Pancreas (tissue), 10 donors: ENCODE results near the gene TNFAIP3. TPM values are rescaled to one million over a fixed set of nuclear protein-coding genes. Genes with fewer than 3 reads are reported as not detected.

ENCODE experiments used
- ATAC-seq, 4 donors: fragments of 200-7000 bp; cut with Tn5 transposase; one replicate each; pipeline versions ENCODE4 v1.8.0 to v1.9.1; 2020; ENCODE audit warnings: mild to moderate bottlenecking in 4 of 4, moderate library complexity in 4 of 4
- DNase-seq, 6 donors: peaks; one replicate each; pipeline ENCODE4 v3.0.0-alpha.2; 2020
- FAIRE-seq: peaks from 2 replicates; lab custom pipeline; 2012; peaks lifted over from hg19 to GRCh38; lab: Jason Lieb, UNC
- H3K27ac ChIP-seq, 4 donors: fragments of 200-600 bp; sonication (generic); 1 replicate in 3 of 4; 2 replicates in 1 of 4; pipeline versions ENCODE4 v1.5.0 to v1.8.0; 2020
- H3K27me3 ChIP-seq, 4 donors: fragments of 200-600 bp; one replicate each; pipeline ENCODE4 v1.8.0; 2021
- H3K36me3 ChIP-seq, 3 donors: fragments of 200-600 bp; sonication (generic) in 1 of 3; one replicate each; pipeline versions ENCODE4 v1.5.0 to v1.8.0; 2020 to 2021
- H3K4me1 ChIP-seq, 3 donors: fragments of 200-600 bp; one replicate each; pipeline ENCODE4 v1.8.0; 2021
- H3K4me3 ChIP-seq, 4 donors: fragments of 200-600 bp; sonication (generic) in 2 of 4; one replicate each; pipeline versions ENCODE4 v1.5.0 to v1.8.0; 2020 to 2021
- H3K9me3 ChIP-seq, 4 donors: fragments of 200-600 bp; one replicate each; pipeline ENCODE4 v1.8.0; 2021
- CTCF ChIP-seq, 4 donors: fragments of 200-600 bp; sonication (generic) in 3 of 4; IDR thresholded peaks; one replicate each; pipeline versions ENCODE4 v1.5.0 to v1.8.0; 2021; ENCODE audit warnings: antibody characterized with exemption in 4 of 4
- WGBS, 2 donors: extraction: QIAGEN DNeasy Blood & Tissue Kit; methylation state at CpG; one replicate each; pipeline ENCODE4 v1.1.7; 2013; 5-methylcytosine and 5-hydroxymethylcytosine counted together
- intact Hi-C, 3 donors: fragments of 100-400 bp; cut with DNase I; formaldehyde crosslinking; loops; one replicate each; pipeline versions ENCODE4 v1.11.1 to v1.14.2; 2022
- polyA plus RNA-seq, 2 donors: library from polyadenylated mRNA; stranded (reverse); fragments of 200-250 nt; gene quantifications; one replicate each; pipeline ENCODE4 v1.2.3, GENCODE V29; 2013
- total RNA-seq, 6 donors: library from RNA; stranded (reverse); fragmentation: NEBNext Ultra II Directional in 4 of 6; extraction: Animal tissue kit (Norgen Biotek cat#: 25700) in 4 of 6; gene quantifications; one replicate each; pipeline versions ENCODE4 v1.2.1 to v1.2.4, GENCODE V29; 2021 to 2023
- donor health status: healthy with polysubstance abuse.
- donor health status: DM: no; HTN: no; CAD: no; lungs with moderate emphysema.
- donor health status: DM: no; HTN: no; CAD: no.
- donor health status: control.
- donor health status: control.
- donor health status: Bipolar disorder and iron deficiency.
- donor health status: DM: yes; HTN: yes; CAD: no.
- donor health status: DM: no; HTN: no; CAD: no.
- donor health status: DM: no; HTN: no; CAD: no.
- donor health status: DM: yes; HTN: yes; CAD: no.

Gene TNFAIP3
- total and polyA plus RNA-seq, 8 donors: 9.3 to 59.2 (median 14.2) TPM

- intact Hi-C loops: loop anchor here in 1 of 3 donors (10.0 kb wide), 1 partner anchor 84 kb away; no protein-coding TSS in a partner anchor
- no peak overlapping the region for H3K4me3 ChIP-seq
- 65 to 73% methylated on average over 3 of the region's 3 CpGs for WGBS, 2 donors
- DNase-seq: no peak
- no peaks in the 10 kb centered on the region for H3K4me1 ChIP-seq
- H3K27ac ChIP-seq: no peak overlapping the region
- no peak for FAIRE-seq
- ATAC-seq: no peak
- no peaks in the 10 kb centered on the region for H3K27me3 ChIP-seq
- H3K36me3 ChIP-seq: no peaks in the 10 kb centered on the region
- no peak for TF ChIP-seq CTCF (IDR thresholded peaks at IDR 0.05)
- H3K9me3 ChIP-seq: no peaks in the 10 kb centered on the region
Observed at GRCh38 chr6:137860394-137861005, 6.6 kb upstream of the TNFAIP3 start.

- no peak for FAIRE-seq
- 78 to 87% methylated on average over 3 of the region's 3 CpGs for WGBS, 2 donors
- intact Hi-C loops: loop anchor here in 1 of 3 donors (10.0 kb wide), 1 partner anchor 83 kb away; no protein-coding TSS in a partner anchor
Observed at GRCh38 chr6:137861550-137862337, 5.3 kb upstream of the TNFAIP3 start.

GRCh38 chr6:137862419-137863090 lies 4.5 kb upstream of the TNFAIP3 start:
- Histone ChIP-seq H3K27ac (peak overlapping the region in 2 of 4 donors; percentile 20 to 56), H3K4me1 (no peaks in the 10 kb centered on the region), H3K36me3 (no peaks in the 10 kb centered on the region), H3K4me3 (no peak overlapping the region), H3K27me3 (no peaks in the 10 kb centered on the region), H3K9me3 (no peaks in the 10 kb centered on the region)
- TF ChIP-seq CTCF (IDR thresholded peaks at IDR 0.05): no peak
- 48 to 63% methylated on average over 5 of the region's 5 CpGs for WGBS, 2 donors
- no peak for FAIRE-seq
- intact Hi-C loops: loop anchor here in 1 of 3 donors (10.0 kb wide), 1 partner anchor 82 kb away; no protein-coding TSS in a partner anchor
- ATAC-seq: no peak
- DNase-seq: no peak

More at GRCh38 chr6:137861550-137862337, 5.3 kb upstream of the TNFAIP3 start:
- Histone ChIP-seq H3K27ac (no peak overlapping the region), H3K9me3 (no peaks in the 10 kb centered on the region), H3K36me3 (no peaks in the 10 kb centered on the region), H3K27me3 (no peaks in the 10 kb centered on the region), H3K4me1 (no peaks in the 10 kb centered on the region), H3K4me3 (no peak overlapping the region)
- TF ChIP-seq CTCF (IDR thresholded peaks at IDR 0.05): no peak
- DNase-seq: no peak
- no peak for ATAC-seq

GRCh38 chr6:137863091-137863797 lies 3.8 kb upstream of the TNFAIP3 start:
- H3K27me3 ChIP-seq: no peaks in the 10 kb centered on the region
- DNase-seq: no peak
- no peak for TF ChIP-seq CTCF (IDR thresholded peaks at IDR 0.05)
- H3K36me3 ChIP-seq: no peaks in the 10 kb centered on the region
- intact Hi-C loops: loop anchor here in 1 of 3 donors (10.0 kb wide), 1 partner anchor 82 kb away; no protein-coding TSS in a partner anchor
- 50 to 55% methylated on average over 4 of the region's 4 CpGs for WGBS, 2 donors
- H3K9me3 ChIP-seq: no peaks in the 10 kb centered on the region
- peak overlapping the region in 2 of 4 donors; percentile 20 to 56 for H3K27ac ChIP-seq
- no peak overlapping the region for H3K4me3 ChIP-seq
- H3K4me1 ChIP-seq: no peaks in the 10 kb centered on the region
- no peak for FAIRE-seq
- ATAC-seq: no peak
